Lower leg skin (tissue), 3 donors: Measurements from ENCODE around the gene CSNK2A2.

Experiments used
- POLR2A ChIP-seq, 2 donors: fragments of 450-650 bp; IDR thresholded peaks; one replicate each; pipeline ENCODE4 v1.6.1; 2016 to 2017; ENCODE audit warnings: antibody characterized with exemption in 2 of 2, mild to moderate bottlenecking in 1 of 2, moderate library complexity in 1 of 2
- TF ChIP-seq, protein P1 (sequence below), 3 donors: fragments of 450-650 bp; IDR thresholded peaks; one replicate each; pipeline ENCODE4 v1.5.1; 2016; ENCODE audit warnings: antibody characterized with exemption in 3 of 3, mild to moderate bottlenecking in 3 of 3, moderate library complexity in 2 of 3

DNA sequence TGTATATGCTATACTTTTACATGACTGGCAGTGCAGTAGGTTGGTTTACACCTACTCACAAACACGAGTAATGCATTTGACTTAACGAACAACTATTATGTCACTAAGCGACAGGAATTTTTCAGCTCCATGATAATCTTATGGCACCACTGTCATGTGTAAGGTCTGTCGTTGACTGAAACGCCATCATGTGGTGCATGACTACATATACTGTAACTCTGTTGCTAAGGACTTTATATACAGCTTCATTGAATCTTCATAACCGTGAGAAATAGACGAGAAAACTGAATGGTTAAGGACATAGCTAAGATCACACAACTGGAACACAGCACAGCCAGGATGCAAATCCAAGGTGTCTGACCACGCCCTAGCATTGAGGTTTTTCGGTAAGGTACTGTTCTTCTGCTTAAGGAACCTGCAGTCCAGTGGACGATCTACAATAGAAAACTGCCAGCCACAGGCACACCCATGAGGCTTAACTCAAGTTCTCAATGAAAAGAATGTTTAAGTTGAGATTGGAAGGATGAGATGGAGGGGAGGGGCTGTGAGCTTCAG, 72.0 kb downstream of the CSNK2A2 start:
- TF ChIP-seq, protein P1, sequence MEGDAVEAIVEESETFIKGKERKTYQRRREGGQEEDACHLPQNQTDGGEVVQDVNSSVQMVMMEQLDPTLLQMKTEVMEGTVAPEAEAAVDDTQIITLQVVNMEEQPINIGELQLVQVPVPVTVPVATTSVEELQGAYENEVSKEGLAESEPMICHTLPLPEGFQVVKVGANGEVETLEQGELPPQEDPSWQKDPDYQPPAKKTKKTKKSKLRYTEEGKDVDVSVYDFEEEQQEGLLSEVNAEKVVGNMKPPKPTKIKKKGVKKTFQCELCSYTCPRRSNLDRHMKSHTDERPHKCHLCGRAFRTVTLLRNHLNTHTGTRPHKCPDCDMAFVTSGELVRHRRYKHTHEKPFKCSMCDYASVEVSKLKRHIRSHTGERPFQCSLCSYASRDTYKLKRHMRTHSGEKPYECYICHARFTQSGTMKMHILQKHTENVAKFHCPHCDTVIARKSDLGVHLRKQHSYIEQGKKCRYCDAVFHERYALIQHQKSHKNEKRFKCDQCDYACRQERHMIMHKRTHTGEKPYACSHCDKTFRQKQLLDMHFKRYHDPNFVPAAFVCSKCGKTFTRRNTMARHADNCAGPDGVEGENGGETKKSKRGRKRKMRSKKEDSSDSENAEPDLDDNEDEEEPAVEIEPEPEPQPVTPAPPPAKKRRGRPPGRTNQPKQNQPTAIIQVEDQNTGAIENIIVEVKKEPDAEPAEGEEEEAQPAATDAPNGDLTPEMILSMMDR (IDR thresholded peaks at IDR 0.05): no peak
- TF ChIP-seq POLR2A (IDR thresholded peaks at IDR 0.05): no peak
